Mammary epithelial cell (primary cell): ENCODE results near the gene DCLRE1C.

Experiments used
- CTCF ChIP-seq, 2 donors: IDR thresholded peaks in 1 of 2; conservative IDR thresholded peaks in 1 of 2; 2 replicates each; pipeline ENCODE4 v1.5.1; 2011 to 2012; ENCODE audit warnings: inconsistent platforms in 2 of 2, low read length in 2 of 2, mild to moderate bottlenecking in 2 of 2, control low read depth in 1 of 2, low read depth in 1 of 2; ENCODE audit not compliant: insufficient read depth in 1 of 2; ENCODE audit errors: extremely low read depth in 1 of 2
- EZH2 ChIP-seq: IDR thresholded peaks from 2 replicates; pipeline ENCODE4 v1.6.1; 2012; ENCODE audit warnings: low read length, inconsistent platforms, borderline replicate concordance

GRCh38 chr10:14954934-14955333 is 1.0 kb upstream of the DCLRE1C start:
- no peak for TF ChIP-seq CTCF (conservative IDR thresholded peaks at IDR 0.05 in 1 of 2, IDR thresholded peaks at IDR 0.05 in 1 of 2; ENCODE audit: extremely low read depth in 1 of 2, insufficient read depth in 1 of 2, low read depth in 1 of 2, low read length in 2 of 2)
- no peak for TF ChIP-seq EZH2
